Measurements from ENCODE around the gene SUV39H1. TPM values are rescaled to one million over a fixed set of nuclear protein-coding genes. Genes with fewer than 3 reads are reported as not detected.
"Not testable (repeated sequence)": the region's sequence is repeated elsewhere in the genome, so short reads cannot be mapped to it uniquely, and the experiment has no call there.

The SUV39H1 gene
- total RNA-seq, 1 donor from 2014 or later, result 4.9 TPM

- not testable (repeated sequence) for H3K27me3 Mint-ChIP-seq (ENCODE audit: low read depth, unreplicated experiment); H3K9me3 ChIP-seq (ENCODE audit: insufficient read depth, low read depth, low read length); H3K4me3 ChIP-seq (ENCODE audit: insufficient read depth, low read depth, low read length); H3K79me2 ChIP-seq (ENCODE audit: insufficient read depth, low read length); H3K4me1 Mint-ChIP-seq (ENCODE audit: low read depth, unreplicated experiment); DNase-seq (ENCODE audit: low read depth); FAIRE-seq; H2AFZ ChIP-seq (ENCODE audit: low read depth, low read length); H3K36me3 Mint-ChIP-seq (ENCODE audit: low read depth, unreplicated experiment); H3K9ac ChIP-seq (ENCODE audit: low read length); H3K27me3 ChIP-seq (ENCODE audit: insufficient read depth, low read length); H3K4me1 ChIP-seq (ENCODE audit: insufficient read depth, low read length); H3K36me3 ChIP-seq (ENCODE audit: insufficient read depth, low read length); H3K27ac Mint-ChIP-seq (ENCODE audit: unreplicated experiment); H3K4me3 Mint-ChIP-seq (ENCODE audit: unreplicated experiment); H3K27ac ChIP-seq (ENCODE audit: low read depth, low read length); H3K9me3 Mint-ChIP-seq (ENCODE audit: unreplicated experiment); H3K4me2 ChIP-seq (ENCODE audit: low read length); H4K20me1 ChIP-seq (ENCODE audit: insufficient read depth, low read length)
These were observed 15.6 kb upstream of the SUV39H1 start for GRCh38 chrX:48680925-48681324.

- H3K4me3 Mint-ChIP-seq (ENCODE audit: unreplicated experiment), result no peak overlapping the region
- H3K9me3 Mint-ChIP-seq (ENCODE audit: unreplicated experiment), result peaks cover 4% of the 10 kb centered on the region
- Histone ChIP-seq H3K27me3 (ENCODE audit: insufficient read depth, low read length) (no peaks in the 10 kb centered on the region), H2AFZ (ENCODE audit: low read depth, low read length) (no peak overlapping the region), H3K4me3 (ENCODE audit: insufficient read depth, low read depth, low read length) (no peak overlapping the region), H3K4me1 (ENCODE audit: insufficient read depth, low read length) (no peaks in the 10 kb centered on the region), H3K36me3 (ENCODE audit: insufficient read depth, low read length) (no peaks in the 10 kb centered on the region), H3K79me2 (ENCODE audit: insufficient read depth, low read length) (no peaks in the 10 kb centered on the region), H3K9ac (ENCODE audit: low read length) (no peak overlapping the region), H4K20me1 (ENCODE audit: insufficient read depth, low read length) (no peaks in the 10 kb centered on the region), H3K4me2 (ENCODE audit: low read length) (no peak overlapping the region), H3K27ac (ENCODE audit: low read depth, low read length) (no peak overlapping the region), H3K9me3 (ENCODE audit: insufficient read depth, low read depth, low read length) (no peaks in the 10 kb centered on the region)
- no peaks in the 10 kb centered on the region for H3K36me3 Mint-ChIP-seq (ENCODE audit: low read depth, unreplicated experiment)
- FAIRE-seq (peak; percentile 32), DNase-seq (ENCODE audit: low read depth) (no peak)
- peaks cover 1% of the 10 kb centered on the region for H3K4me1 Mint-ChIP-seq (ENCODE audit: low read depth, unreplicated experiment)
- H3K27ac Mint-ChIP-seq (ENCODE audit: unreplicated experiment), result no peak overlapping the region
- peaks cover 15% of the 10 kb centered on the region for H3K27me3 Mint-ChIP-seq (ENCODE audit: low read depth, unreplicated experiment)
- TF ChIP-seq EZH2 (IDR thresholded peaks at IDR 0.05; ENCODE audit: insufficient read depth, low read length) (no peak), CTCF (IDR thresholded peaks at IDR 0.05; ENCODE audit: insufficient read depth, low read depth, low read length) (no peak)
These were observed 14.9 kb upstream of the SUV39H1 start for GRCh38 chrX:48681539-48682183.

GRCh38 chrX:48682795-48683194, 13.7 kb upstream of the SUV39H1 start:
- H3K9me3 ChIP-seq (ENCODE audit: insufficient read depth, low read depth, low read length); H3K9me3 Mint-ChIP-seq (ENCODE audit: unreplicated experiment); FAIRE-seq; H3K36me3 ChIP-seq (ENCODE audit: insufficient read depth, low read length); H3K27ac ChIP-seq (ENCODE audit: low read depth, low read length); DNase-seq (ENCODE audit: low read depth); H3K4me3 Mint-ChIP-seq (ENCODE audit: unreplicated experiment); H3K4me1 ChIP-seq (ENCODE audit: insufficient read depth, low read length); H3K9ac ChIP-seq (ENCODE audit: low read length); H4K20me1 ChIP-seq (ENCODE audit: insufficient read depth, low read length); H3K4me1 Mint-ChIP-seq (ENCODE audit: low read depth, unreplicated experiment); H3K27me3 ChIP-seq (ENCODE audit: insufficient read depth, low read length); H3K27ac Mint-ChIP-seq (ENCODE audit: unreplicated experiment); H3K79me2 ChIP-seq (ENCODE audit: insufficient read depth, low read length); H2AFZ ChIP-seq (ENCODE audit: low read depth, low read length); H3K4me2 ChIP-seq (ENCODE audit: low read length); H3K36me3 Mint-ChIP-seq (ENCODE audit: low read depth, unreplicated experiment); H3K4me3 ChIP-seq (ENCODE audit: insufficient read depth, low read depth, low read length): not testable (repeated sequence)
- H3K27me3 Mint-ChIP-seq (ENCODE audit: low read depth, unreplicated experiment), result peaks cover 26% of the 10 kb centered on the region
